GM12865 (cell line): ENCODE measurements around the gene TRPV3.
"Not testable (repeated sequence)": the region's sequence is repeated elsewhere in the genome, so short reads cannot be mapped to it uniquely, and the experiment has no call there.

Source experiments
- DNase-seq: peaks from one replicate; pipeline ENCODE4 v3.0.0; 2010; ENCODE audit warnings: low read depth
- H3K4me3 ChIP-seq: 2 replicates; pipeline ENCODE4 v1.5.1; 2011; ENCODE audit warnings: mild to moderate bottlenecking, low read depth, low read length, control low read depth
- TF ChIP-seq, protein P1 (sequence below): IDR thresholded peaks from 2 replicates; pipeline ENCODE4 v1.5.1; 2011; ENCODE audit warnings: low read length, control low read depth, low read depth, inconsistent platforms; ENCODE audit not compliant: insufficient read depth; ENCODE audit errors: missing control alignments

TRPV3 gene

DNA sequence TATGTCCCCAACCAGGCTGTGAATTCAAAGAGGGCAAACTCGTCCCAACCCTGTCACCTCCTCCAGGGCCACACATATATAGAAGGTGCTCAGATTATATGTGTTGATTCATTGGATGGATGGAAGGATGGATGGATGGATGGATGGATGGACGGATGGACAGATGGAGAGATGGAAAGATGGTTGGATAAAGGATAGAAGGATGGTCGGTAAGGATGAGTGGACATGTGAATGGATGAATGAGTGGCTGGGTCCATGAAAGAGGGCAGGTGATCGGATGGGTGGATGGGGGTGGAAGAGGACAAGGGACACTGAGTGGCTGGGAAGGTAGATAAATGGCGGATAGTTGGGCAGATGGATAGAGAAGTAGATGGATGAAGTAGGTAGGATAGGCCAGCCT, 30.1 kb downstream of the TRPV3 start:
- TF ChIP-seq, protein P1, sequence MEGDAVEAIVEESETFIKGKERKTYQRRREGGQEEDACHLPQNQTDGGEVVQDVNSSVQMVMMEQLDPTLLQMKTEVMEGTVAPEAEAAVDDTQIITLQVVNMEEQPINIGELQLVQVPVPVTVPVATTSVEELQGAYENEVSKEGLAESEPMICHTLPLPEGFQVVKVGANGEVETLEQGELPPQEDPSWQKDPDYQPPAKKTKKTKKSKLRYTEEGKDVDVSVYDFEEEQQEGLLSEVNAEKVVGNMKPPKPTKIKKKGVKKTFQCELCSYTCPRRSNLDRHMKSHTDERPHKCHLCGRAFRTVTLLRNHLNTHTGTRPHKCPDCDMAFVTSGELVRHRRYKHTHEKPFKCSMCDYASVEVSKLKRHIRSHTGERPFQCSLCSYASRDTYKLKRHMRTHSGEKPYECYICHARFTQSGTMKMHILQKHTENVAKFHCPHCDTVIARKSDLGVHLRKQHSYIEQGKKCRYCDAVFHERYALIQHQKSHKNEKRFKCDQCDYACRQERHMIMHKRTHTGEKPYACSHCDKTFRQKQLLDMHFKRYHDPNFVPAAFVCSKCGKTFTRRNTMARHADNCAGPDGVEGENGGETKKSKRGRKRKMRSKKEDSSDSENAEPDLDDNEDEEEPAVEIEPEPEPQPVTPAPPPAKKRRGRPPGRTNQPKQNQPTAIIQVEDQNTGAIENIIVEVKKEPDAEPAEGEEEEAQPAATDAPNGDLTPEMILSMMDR: no peak
- no peak overlapping the region for H3K4me3 ChIP-seq
- DNase-seq: no peak

DNA sequence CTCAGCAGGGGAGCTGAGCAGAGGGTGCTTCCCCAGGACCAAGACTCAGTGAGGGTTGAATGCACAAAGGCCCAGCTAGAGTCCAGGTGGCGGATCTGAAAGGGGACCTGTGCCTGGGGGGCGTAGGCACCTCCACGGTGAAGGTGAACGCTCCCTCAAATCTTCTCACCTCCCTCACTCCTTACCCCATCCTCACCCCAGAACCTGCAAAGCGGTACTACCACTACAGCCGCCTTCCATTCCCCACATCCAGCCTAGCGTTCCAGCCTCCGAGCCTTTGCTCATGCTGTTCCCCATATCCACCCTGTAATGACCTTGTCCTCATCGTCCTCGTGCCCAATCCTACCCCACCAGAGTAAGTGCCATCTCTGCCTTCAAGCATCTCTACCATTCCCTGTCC, 30.6 kb downstream of the TRPV3 start:
- no peak for DNase-seq
- TF ChIP-seq, protein P1: no peak
- H3K4me3 ChIP-seq: no peak overlapping the region

DNA sequence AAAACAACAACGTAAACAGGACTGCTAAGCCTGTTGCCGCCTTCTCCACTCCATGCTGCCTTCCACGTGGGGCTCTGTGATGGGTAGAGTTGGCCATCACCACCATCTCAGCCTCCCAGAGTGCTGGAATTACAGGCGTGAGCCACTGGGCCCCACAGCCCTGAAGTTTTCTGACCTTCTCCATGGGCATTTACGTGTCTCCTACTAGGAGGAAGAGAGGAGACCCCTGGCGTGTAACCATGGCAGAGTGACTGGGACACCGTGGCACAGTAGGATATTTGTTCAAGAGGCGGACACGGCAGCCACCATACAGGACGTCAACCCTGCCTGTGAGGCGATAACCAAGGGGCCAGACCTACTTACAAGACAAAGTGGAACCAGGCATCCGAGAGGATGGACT, 31.1 kb downstream of the TRPV3 start:
- no peak for DNase-seq
- TF ChIP-seq, protein P1: no peak
- H3K4me3 ChIP-seq: no peak overlapping the region

DNA sequence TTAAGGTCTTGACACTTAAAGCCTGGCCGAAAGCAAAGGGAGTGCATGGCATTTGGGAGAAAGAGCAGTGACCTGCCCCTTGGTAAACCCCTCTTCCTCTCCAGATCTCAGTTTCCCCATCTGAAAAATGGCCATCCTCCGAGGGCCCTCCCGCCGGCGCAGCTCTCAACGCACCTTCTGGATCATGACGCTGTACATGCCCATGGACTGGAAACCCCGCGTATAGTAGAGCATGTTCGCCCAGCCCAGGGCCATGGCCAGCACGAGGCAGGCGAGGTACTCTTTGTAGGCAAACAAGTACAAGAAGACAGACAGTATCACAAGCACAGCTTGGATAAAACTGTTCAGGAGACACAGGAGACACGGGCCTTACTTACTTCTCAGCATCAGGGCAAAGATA, 33.6 kb downstream of the TRPV3 start:
- no peak overlapping the region for H3K4me3 ChIP-seq
- no peak for DNase-seq
- TF ChIP-seq, protein P1: no peak

DNA sequence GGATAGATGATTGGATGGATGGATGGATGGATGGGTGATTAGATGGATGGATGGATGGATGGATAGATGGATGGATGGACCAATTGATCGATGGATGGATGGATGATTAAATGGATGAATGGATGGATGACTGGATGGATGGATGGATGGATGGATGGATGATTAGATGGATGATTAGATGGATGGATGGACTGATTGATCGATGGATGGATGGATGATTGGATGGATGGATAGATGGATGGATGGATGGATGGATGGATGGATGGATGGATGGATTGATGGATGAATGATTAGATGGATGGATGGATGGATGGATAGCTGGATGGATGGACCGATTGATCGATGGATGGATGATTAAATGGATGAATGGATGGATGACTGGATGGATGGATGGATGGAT, 38.1 kb downstream of the TRPV3 start:
- not testable (repeated sequence) for DNase-seq, H3K4me3 ChIP-seq

DNA sequence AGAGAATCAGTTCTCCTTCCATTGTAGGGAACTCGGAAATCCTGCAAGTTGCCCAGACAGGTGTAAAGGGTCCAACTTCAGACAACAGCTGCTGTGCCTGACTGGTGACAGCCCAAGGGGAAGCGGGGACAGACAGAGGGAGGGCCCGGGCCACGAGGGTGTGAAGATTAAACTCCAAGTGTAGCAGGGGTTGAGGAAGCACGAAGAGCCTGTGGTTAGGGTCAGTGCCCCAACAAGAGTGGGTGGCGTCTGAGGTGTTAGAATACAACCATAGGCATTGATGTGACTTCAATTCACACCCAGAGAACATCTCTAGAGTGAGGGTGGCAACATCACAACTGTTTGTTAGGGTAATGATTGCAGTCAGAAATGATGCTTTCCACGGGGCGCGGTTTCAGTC, 42.7 kb downstream of the TRPV3 start:
- no peak overlapping the region for H3K4me3 ChIP-seq
- TF ChIP-seq, protein P1: no peak
- no peak for DNase-seq

DNA sequence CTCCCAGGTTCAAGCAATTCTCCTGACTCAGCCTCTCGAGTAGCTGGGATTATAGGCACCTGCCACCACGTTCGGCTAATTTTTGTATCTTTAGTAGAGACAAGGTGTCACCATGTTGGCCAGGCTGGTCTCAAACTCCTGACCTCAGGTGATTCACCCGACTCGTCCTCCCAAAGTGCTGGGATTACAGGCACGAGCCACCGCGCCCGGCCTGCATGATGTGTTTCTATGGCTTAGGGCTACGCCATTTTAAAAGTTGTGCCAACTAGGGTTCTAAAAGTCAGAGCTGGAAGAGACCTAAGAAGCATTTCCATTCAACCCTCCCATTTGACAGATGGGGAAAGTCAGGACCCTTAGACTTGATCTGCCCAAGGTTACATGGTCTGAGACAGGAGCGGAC, 43.4 kb downstream of the TRPV3 start:
- not testable (repeated sequence) for H3K4me3 ChIP-seq, DNase-seq

DNA sequence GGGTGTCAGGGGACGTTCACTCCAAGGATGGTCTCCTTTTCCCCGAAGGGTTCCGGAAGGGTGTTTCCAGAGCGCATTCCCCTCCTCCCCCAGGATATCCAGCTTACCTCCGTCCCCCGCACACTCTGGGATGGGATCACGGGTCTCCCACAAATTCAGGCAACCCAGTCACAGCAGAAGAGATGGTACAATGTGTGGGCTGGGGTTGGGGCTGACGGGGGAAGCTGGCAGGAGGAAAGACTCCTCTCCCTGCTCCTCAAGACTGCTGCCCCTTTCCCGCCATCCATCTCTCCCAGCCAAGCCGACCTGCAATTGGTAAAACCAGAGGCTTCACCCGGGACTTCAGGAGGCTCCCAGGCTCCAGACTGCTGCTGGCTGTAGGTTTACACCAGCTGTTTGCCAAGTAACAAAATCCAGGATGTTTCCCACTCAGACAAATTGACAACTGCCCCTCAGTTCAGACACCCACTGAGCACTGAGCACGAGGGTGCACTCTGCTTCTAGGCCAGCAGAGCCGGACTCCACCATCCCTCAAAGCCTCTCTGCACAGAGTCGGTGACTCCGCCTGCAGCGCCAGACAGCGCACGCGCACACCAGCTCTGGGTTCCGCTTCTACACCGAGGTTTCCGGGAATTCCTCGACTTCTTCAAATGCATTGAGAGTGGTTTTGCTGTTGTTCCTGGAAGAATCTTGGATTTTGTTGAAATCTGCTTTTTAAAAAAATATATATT, 44.1 kb downstream of the TRPV3 start:
- no peak for DNase-seq
- H3K4me3 ChIP-seq: no peak overlapping the region
- TF ChIP-seq, protein P1: no peak
